Left lobe of liver (tissue), 2 donors: Measurements from ENCODE around the gene TTC17. TPM values are rescaled to one million over a fixed set of nuclear protein-coding genes. Genes with fewer than 3 reads are reported as not detected.
"Not testable (repeated sequence)": the region's sequence is repeated elsewhere in the genome, so short reads cannot be mapped to it uniquely, and the experiment has no call there.

Experiments used
- ATAC-seq: fragments of 200-7000 bp; cut with Tn5 transposase; one replicate; pipeline ENCODE4 v1.9.1; 2020; ENCODE audit warnings: mild to moderate bottlenecking, moderate library complexity
- DNase-seq: peaks from one replicate; pipeline ENCODE4 v3.0.0-alpha.2; 2020; ENCODE audit warnings: low spot score
- total RNA-seq: library from RNA; stranded (reverse); gene quantifications from one replicate; pipeline ENCODE4 v1.2.1, GENCODE V29; 2021
- donor health status: DM: no; HTN: no; CAD: no; lungs with moderate emphysema.
- donor health status: DM: no; HTN: yes; CAD: no.

Gene TTC17
- total RNA-seq, 1 donor from 2014 or later, result 49.0 TPM

- DNase-seq (no peak), ATAC-seq (no peak)
Measured at GRCh38 chr11:43447151-43447550, 88.4 kb downstream of the TTC17 start.

DNA sequence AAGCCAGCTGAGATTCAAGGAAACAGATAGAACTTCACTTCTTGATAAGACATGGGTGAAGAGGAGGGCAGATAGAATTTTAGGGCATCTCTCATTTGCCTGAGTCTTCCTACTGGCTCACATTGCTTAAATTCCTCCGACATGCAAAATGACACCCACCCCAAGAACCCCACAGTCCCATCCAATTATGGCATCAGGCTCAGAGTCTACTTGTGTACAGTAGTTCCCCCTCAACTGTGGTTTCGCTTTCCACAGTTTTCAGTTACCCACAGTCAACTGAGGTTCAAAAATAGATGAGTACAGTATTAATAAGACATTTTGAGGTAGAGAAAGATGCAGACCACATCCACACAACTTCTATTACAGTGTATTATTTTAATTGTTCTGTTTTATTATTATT, 99.8 kb downstream of the TTC17 start:
- DNase-seq, result no peak
- no peak for ATAC-seq

DNA sequence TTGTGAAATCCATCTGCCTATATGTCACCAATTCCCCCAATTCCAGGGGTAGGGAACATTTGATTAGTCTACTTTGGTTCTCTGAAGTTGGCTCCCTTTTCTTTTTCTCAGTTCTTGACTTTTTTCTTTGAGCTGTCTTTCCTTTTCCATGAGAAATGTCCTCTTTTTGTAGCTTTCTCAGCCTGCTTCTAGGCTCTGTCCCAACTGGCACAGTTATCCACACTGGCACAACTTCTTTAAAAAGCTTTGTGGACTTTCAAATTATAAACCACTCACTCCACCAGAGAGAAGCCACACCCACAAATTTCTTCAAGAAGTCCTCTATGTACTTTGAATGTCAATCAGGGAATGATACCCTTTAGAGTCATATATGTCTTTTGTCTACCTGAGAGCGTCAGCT, 100.5 kb downstream of the TTC17 start:
- ATAC-seq, result no peak
- DNase-seq, result no peak

GRCh38 chr11:43462359-43462758, 103.6 kb downstream of the TTC17 start:
- DNase-seq (no peak), ATAC-seq (peak; percentile 51)

DNA sequence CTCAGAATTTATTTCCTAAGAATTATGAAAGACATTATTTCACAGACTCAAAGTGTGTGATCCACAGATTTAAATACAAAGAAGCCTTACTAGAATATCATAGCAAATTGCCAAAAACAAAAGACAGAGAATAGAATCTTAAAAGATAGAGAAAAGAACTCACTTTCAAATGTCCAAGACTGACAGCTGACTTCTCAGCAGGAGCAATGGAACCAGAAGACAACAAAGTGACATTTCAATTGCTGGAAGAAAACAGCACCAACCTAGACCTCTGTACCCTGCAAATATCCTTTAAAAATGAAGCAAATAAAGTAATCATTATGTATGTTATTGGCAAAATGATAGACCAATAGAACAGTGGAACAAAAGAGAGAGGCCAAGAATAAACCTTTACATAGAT, 109.2 kb downstream of the TTC17 start:
- ATAC-seq (no peak), DNase-seq (no peak)

GRCh38 chr11:43477491-43477890, 118.8 kb downstream of the TTC17 start:
- not testable (repeated sequence) for DNase-seq, ATAC-seq

- no peak for DNase-seq
- no peak for ATAC-seq
Measured at GRCh38 chr11:43486141-43486540, 127.4 kb downstream of the TTC17 start.

DNA sequence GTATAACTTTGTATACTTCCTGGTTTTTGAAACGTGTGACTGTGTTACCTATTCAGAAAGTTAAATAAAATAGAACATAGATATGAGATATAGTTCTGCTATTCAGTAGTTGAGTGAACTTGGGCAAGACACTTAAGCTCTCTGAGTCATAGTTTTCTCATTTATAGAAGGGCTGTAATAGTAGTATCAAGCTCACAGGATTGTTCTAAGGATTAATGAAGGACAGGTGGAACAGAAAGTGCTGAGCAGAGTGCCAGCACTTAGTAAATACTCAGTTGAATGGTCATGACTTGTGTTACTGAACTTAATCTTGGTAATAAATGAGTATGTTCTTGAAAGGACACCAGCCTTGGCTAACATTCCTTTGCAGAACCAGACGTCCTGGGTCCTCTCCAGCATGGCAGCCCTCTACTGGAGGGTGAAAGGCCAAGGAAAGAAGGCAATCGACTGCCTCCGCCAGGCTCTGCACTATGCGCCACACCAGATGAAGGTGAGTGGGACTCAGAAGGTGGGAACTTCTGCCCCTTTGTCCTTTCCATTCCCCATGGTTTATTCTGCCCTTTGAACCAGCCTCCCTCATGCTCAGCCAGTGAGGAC, 131.2 kb downstream of the TTC17 start:
- ATAC-seq, result no peak
- DNase-seq, result no peak

DNA sequence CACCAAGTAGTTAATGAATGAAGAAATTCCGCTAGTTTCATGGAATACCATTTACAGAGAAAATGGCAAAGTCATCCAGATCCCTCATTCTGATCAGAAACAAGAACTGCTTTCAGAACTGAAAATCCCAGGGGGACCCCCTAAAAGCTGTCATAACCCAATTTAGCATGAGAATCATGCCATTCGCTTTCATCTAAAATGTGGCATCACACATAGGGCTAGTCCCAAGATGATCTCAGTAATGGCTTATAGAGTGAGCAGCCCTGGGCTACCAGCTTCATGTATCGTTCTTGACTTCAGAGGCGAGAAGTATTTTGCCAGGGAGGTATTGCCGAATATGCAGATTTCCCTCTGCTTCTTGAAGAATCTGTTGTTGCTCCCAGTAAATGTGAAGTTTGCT, 134.0 kb downstream of the TTC17 start:
- DNase-seq (no peak), ATAC-seq (no peak)

DNA sequence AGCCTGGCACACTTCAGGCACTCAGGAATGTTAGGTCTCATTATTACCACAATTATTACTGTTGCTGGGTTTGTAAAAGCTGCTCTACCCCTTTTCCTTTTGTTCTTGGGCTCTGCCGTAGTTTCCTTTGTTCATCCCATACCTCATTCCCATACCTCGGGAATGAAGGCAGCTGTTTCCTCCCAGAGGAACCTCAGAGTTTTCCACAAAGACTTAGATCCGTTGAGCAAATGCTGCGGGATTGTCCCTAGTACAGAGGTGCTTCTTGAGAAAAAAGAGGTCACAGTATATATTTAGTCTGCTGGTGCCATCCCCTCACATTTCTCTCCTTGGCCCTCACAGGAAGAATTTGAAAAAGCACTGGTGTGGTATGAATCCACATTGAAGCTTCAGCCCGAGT, 134.7 kb downstream of the TTC17 start:
- ATAC-seq (no peak), DNase-seq (no peak)

GRCh38 chr11:43497144-43497543, 138.4 kb downstream of the TTC17 start:
- peak; percentile 93 for ATAC-seq
- peak; percentile 49 for DNase-seq

GRCh38 chr11:43498561-43498960, 139.8 kb downstream of the TTC17 start:
- ATAC-seq, result no peak
- DNase-seq, result no peak

DNA sequence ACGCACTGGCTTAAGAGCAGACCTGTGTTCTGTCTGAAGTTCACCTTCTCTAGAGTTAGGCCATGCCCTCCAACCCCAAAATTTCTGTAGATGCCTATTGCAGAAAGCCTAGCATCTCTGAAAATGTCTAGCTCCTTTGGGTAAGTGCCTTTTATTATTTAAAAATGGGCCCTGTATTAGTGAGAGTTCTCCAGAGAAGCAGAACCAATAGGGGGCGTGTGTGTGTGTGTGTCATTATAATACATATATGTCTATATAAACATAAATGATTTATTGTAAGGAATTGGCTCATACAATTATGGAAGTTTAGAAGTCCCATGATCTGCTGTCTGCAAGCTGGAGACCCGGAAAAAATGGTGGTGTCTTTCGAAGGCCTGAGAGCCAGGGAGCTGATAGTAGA, 144.7 kb downstream of the TTC17 start:
- no peak for ATAC-seq
- DNase-seq, result no peak

DNA sequence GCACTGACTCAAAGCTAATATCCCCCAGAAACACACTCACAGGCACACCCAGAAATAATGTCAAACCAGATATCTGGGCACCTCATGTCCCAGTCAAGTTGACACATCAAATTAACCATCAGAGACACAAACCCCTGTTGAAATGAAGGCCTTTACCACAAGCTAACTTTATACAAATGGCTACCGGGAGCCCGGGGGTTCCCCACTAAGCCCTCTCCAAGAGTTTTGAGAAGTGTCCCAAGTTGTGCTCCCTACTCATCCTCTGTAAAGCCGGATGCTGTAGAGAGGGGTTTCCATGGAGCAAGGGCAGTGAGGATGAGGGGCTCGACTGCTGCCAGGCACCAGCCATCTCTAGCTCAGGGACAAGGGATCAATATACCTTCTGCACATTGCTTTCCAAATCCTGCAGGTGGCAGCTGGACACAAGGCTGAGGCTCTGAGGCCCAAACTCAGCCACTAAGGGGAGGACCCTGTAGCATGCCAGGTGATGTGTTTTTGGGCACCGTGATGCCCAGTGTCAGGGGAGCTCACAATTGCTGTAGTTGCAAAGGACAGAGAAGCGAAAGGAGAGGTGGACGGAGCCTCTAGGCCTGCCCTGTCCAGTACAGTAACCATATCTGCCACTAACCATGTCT, 145.7 kb downstream of the TTC17 start:
- no peak for DNase-seq
- peak; percentile 86 for ATAC-seq

DNA sequence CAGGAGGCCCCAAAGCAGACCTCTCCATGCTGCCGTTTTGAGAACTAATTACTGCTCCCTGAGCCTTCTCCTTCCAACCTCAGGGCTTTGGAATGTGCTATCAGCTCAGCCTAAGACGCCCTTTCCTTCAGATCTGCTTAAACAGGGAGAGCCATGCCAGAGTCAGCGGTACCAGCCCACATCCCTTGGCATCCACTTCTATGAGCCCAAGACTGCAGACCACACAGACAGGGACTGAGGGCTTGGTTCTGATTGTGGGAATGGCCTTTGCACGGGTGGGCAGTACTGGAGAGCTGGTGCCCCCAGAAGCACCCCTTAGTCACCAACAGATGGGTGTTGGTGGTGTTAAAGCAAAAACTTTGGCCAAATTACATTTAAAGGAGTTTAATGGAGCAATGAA, 146.5 kb downstream of the TTC17 start:
- ATAC-seq (no peak), DNase-seq (no peak)

- no peak for ATAC-seq
- no peak for DNase-seq
Measured at GRCh38 chr11:43507171-43507570, 148.5 kb downstream of the TTC17 start.

- no peak for DNase-seq
- ATAC-seq, result no peak
Measured at GRCh38 chr11:43508511-43508918, 149.8 kb downstream of the TTC17 start.

DNA sequence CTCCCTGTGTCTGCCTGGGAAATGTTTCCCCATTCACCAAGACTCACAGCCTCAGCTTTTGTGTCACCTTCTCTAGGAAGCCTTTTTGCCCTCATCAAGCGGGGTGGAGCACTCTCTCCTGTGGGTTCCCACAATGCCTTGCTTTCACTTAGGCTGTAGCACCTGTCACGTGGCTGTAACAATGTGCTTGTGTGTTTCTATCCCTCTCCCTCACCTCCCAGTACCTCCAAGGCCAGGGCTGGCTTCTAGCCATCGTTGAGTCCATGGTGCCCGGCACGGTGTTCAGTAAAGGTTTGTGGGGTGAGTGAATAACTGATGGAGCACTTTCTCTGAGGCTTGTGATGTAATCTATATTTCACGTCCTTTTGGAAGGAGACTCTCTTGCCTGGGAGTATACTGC, 153.2 kb downstream of the TTC17 start:
- DNase-seq (no peak), ATAC-seq (no peak)

- DNase-seq (no peak), ATAC-seq (peak; percentile 29)
Measured at GRCh38 chr11:43515090-43515489, 156.4 kb downstream of the TTC17 start.

GRCh38 chr11:43516316-43516850, 157.7 kb downstream of the TTC17 start:
- no peak for DNase-seq
- ATAC-seq, result no peak

DNA sequence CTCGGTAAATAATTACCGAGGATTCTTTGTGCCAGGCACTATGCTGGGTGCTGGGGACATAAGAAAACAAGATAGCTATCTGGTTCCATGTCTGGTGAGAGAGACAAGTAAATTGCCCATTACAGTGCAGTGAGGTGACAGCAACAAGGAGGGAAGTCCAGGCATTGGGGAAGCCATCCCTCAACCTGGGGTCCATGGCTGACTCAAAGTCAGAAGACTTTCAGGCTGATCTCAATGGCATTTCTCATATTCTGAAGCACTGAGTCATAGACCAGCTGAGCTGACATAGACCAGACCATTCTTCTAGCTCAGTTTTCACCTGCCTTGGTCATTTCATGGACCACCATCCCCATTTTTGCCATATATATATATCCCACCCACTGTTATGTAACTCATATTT, 158.8 kb downstream of the TTC17 start:
- no peak for ATAC-seq
- DNase-seq, result no peak

DNA sequence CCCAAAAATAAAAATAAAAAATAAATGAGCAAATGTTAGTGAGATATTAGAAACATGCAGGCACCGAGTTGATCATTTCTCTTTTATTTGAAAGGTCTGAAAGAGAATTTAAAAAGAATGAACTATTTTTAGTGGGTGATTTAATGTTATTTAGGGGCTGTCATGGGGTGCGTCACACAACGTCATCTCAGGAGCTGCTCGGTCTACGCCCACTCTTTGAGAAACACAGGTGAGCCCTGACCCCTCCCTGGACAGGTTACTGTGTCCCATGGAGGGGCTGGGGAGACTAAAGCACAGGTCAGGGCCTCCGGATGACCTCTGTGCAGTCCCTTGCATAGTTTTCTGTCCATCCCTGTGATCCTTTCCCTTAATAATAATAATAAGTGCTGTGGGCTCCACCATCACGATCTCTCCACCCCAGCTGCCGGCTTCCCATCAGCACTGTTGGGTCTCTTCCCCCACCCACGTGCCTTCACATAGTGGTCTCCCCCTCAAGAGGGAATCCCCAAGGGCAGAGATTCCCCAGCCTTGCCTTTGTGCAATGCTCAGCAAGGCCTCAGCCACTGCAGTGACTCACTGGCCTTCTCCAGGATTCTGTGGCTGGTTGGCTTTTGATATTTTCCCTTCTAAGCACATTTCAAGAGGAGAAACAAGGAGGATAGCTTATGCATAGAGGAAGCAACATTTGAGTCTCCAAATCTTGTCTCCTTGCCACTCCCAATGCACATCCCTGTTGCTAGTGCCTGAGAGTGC, 159.9 kb downstream of the TTC17 start:
- no peak for ATAC-seq
- DNase-seq, result no peak
